ENCODE results near the gene RPS17.
"Not testable (repeated sequence)": the region's sequence is repeated elsewhere in the genome, so short reads cannot be mapped to it uniquely, and the experiment has no call there.

The RPS17 gene

DNA sequence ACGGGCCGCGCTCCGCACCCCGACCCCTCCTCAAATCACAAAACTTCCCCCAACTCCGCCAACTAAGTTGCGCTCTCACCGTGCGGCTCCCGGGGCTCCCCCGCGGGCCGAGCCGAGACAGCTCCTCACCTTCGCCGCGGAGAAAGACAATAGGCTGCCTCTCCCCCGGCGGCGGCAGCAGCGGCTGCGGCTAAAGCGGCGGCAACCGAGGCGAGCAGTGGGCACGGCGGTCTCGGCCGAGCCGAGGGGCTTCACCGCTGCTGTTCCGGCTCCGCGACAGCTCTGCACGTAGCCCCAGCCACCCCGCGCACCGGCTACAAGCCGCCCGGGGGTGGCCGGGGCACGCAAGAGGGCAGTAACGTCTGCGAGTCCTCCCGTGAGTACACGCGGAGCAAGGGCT, 26.7 kb downstream of the RPS17 start:
- not testable (repeated sequence) for DNase-seq (ENCODE audit: low read depth in 2 of 3, low spot score in 2 of 3)

DNA sequence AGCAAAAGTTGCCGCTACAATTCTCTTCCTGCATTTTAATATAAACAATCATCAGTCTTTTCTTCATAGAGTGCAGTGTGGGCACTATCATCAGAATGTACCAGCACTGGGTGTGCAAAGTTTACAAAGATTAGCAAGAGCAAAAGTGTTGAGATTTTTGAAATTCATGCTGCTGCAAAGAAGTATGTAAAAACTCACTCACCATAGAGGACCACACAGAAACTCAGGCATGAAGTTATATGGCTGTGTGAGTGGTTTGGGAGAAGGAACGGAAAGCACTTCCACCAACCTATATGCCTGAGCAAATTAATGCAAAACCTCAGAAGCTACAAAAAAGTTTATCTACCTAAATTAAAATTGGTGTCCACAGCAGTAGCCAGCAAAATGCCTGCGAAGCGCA, 32.6 kb downstream of the RPS17 start:
- not testable (repeated sequence) for DNase-seq (ENCODE audit: low read depth in 2 of 3, low spot score in 2 of 3)

DNA sequence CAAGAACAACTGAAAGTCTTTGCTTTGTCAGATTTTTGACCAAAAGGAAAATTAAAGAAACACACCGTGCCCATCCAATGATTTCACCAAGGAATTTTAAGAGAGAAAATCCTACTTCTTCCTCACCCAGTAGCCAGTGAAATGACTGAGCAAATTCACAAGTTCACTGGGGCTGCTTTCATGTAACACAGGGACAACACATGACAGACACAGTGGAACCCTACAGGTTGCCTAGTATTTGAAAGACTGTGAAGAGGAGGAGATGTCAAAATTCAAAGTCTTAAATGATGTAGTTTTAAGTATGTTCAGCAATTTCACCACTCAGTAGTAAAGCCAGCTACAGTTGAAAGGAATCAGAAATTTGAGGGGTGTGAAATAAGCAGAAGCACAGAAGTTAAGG, 33.2 kb downstream of the RPS17 start:
- DNase-seq (ENCODE audit: low read depth in 2 of 3, low spot score in 2 of 3): not testable (repeated sequence)

DNA sequence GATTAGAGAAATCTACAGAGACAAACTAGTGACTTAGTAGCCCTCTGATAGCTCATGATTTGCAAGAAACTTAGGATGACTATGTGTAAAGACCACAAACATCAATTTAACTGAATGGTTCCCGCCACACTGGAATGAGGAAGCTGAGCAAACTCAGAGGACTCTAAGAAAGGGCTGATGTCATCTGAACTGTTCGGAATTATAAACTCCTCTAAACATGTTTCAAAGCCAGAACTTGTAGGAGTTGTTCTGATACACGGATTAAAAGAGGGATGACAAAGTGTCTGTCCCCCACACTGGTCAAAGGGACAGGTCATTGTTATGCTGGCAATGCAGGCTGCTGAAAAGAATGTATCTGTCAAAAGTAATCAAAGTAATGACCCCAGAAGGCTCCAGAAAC, 34.4 kb downstream of the RPS17 start:
- DNase-seq (ENCODE audit: low read depth in 2 of 3, low spot score in 2 of 3): not testable (repeated sequence)

DNA sequence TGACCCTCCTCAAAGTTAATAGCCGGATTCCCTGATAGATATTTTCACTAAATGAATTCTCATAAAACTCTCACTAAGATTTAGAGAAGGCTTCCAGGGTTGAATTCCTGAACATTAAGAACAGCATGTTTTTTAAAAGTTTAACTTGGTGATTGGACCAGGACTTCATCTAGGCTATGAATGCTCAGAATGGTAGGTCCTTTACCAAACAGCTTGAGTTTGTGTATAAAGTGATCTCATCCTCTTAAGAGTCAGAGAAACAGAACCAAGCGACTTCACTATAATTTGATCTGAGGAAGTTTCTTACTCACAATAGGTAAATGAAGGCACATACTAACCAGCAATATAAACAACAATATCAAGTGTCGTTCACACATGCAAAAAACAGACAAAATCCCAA, 36.2 kb downstream of the RPS17 start:
- DNase-seq (ENCODE audit: low read depth in 2 of 3, low spot score in 2 of 3): not testable (repeated sequence)

DNA sequence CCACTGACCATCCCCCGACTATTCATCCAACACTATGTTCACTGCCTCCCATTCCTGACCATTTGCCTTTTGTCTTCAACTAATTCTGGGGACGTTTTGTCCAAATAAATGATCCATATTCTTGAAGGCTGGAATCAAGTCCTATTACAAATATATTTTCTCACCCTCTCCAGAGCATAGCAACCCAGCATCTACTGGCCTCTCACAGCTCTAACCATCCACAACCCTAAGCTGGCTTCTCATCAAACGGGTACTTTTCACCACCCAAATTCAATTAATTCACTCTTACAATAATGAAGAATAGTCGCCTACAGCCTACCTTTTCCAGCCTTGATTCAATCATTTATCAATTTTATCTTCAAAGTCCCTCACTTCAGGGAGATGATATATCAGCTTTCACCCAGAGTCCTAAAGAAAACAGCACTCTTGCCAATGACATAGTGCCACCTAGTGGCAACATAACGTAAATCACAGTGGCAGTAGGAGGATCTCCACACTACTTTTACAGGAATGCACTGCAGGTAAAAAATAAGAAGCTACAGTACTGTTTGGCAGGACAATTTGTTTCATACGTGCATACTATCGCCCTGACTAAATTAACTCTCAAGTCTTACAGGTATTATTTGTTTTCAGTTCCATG, 37.4 kb downstream of the RPS17 start:
- not testable (repeated sequence) for DNase-seq (ENCODE audit: low read depth in 2 of 3, low spot score in 2 of 3)

DNA sequence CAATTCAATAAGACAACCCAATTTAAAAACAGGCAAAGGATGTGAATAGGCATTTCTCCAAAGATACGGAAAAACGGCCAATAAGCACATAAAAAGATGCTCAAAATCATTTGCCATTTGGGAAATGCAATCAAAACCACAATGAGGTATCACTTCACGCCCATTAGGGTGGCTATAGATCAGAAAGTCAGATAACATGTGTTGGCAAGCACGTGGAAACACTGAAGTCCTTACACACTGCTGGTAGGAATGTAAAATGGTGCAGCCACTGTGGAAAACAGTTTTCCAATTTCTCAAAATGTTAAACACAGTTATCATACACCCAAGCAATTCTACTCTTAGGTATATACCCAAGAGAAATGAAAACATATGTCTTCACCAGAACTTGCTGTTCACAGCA, 39.5 kb downstream of the RPS17 start:
- DNase-seq (ENCODE audit: low read depth in 2 of 3, low spot score in 2 of 3): not testable (repeated sequence)

DNA sequence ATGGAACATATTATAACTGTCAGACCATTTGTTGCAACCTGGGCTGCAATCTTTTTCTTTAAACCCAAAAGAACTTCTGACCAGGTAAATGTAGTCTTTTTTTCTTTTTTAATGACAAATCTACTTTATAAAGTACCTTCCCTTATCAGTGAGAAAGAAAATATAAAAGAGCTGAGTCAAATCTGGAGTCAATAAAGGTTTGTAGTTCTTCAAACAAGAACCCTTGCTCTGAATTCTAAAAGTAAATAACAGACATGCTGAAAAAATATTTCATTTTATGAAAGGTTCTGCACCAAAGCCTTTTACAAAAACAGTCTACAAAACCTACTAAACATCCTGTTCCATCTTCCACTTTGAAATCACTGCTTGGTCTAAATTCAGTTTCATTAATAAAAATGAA, 42.3 kb downstream of the RPS17 start:
- not testable (repeated sequence) for DNase-seq (ENCODE audit: low read depth in 2 of 3, low spot score in 2 of 3)

DNA sequence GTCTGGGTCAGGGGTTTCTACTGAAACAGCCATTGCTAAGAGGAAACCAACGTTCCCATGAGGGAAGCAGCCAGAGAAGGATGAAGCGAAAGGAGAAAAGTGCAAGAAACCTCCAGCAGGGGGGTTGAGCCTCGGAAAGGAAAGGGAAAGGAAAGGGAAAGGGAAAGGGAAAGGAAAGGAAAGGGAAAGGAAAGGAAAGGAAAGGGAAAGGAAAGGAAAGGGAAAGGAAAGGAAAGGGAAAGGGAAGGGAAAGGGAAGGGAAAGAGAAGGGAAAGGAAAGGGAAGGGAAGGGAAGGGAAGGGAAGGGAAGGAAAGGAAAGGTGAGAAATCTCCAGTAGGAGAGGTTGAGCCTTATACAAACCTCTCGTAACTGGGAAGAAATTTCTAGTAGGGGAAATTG, 52.0 kb downstream of the RPS17 start:
- DNase-seq (ENCODE audit: low read depth in 2 of 3, low spot score in 2 of 3): not testable (repeated sequence)

DNA sequence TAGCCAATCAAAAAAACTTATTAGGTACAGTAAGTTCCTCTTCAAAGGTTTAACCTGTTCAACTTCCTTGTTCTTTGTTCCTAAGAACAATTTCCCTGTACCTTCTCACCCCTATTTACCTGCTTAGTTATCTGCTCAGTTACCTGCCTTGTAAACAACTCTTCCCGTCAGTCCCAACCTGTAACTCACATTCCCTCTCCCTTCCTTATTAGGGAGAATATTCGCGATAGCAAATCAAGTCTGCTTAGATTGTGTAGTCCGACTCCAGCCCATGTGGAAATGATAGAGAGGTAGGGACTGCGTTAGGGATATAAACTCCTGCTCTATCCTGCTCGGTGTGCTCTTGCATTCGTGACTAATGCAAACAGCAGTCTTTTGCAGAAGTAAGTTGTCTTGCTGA, 53.2 kb downstream of the RPS17 start:
- DNase-seq (ENCODE audit: low read depth in 2 of 3, low spot score in 2 of 3): not testable (repeated sequence)

All from activated CD8-positive, alpha-beta memory T cell treated with anti-CD3 and anti-CD28 coated beads for 48 hours (primary cell).